ENCODE measurements around the gene SLC17A3.
A peak's percentile ranks its signal among the peaks of the same experiment; 100 is the strongest.

SLC17A3 gene

GRCh38 chr6:25893778-25894177 lies 19.7 kb upstream of the SLC17A3 start:
- DNase-seq (ENCODE audit: insufficient read length, low spot score) (no peak), FAIRE-seq (no peak)
- TF ChIP-seq SPI1 (IDR thresholded peaks at IDR 0.05; ENCODE audit: low read depth, low read length) = no peak
- TF ChIP-seq POU2F2 (IDR thresholded peaks at IDR 0.05; ENCODE audit: low read depth, low read length) = no peak
- no peak for TF ChIP-seq PAX5 (IDR thresholded peaks at IDR 0.05; ENCODE audit: insufficient read depth, low read length, severe bottlenecking)
- no peak for TF ChIP-seq POLR2A (IDR thresholded peaks at IDR 0.05; ENCODE audit: low read depth, low read length)
- no peak for TF ChIP-seq TAF1 (IDR thresholded peaks at IDR 0.05; ENCODE audit: low read depth, low read length)
- TF ChIP-seq POLR2AphosphoS5 (IDR thresholded peaks at IDR 0.05; ENCODE audit: low read depth, low read length) = no peak

GRCh38 chr6:25892877-25893276 lies 18.8 kb upstream of the SLC17A3 start:
- FAIRE-seq (no peak), DNase-seq (ENCODE audit: insufficient read length, low spot score) (no peak)
- TF ChIP-seq SPI1 (IDR thresholded peaks at IDR 0.05; ENCODE audit: low read depth, low read length) (no peak), POU2F2 (IDR thresholded peaks at IDR 0.05; ENCODE audit: low read depth, low read length) (no peak), TAF1 (IDR thresholded peaks at IDR 0.05; ENCODE audit: low read depth, low read length) (no peak), POLR2A (IDR thresholded peaks at IDR 0.05; ENCODE audit: low read depth, low read length) (no peak), PAX5 (IDR thresholded peaks at IDR 0.05; ENCODE audit: insufficient read depth, low read length, severe bottlenecking) (no peak), POLR2AphosphoS5 (IDR thresholded peaks at IDR 0.05; ENCODE audit: low read depth, low read length) (no peak)

GRCh38 chr6:25889877-25890853 lies 16.1 kb upstream of the SLC17A3 start:
- FAIRE-seq = no peak
- DNase-seq (ENCODE audit: insufficient read length, low spot score) = no peak
- no peak for TF ChIP-seq POU2F2 (IDR thresholded peaks at IDR 0.05; ENCODE audit: low read depth, low read length)

GRCh38 chr6:25888626-25889025 lies 14.6 kb upstream of the SLC17A3 start:
- TF ChIP-seq SPI1 (IDR thresholded peaks at IDR 0.05; ENCODE audit: low read depth, low read length) = no peak
- no peak for TF ChIP-seq POU2F2 (IDR thresholded peaks at IDR 0.05; ENCODE audit: low read depth, low read length)
- TF ChIP-seq PAX5 (IDR thresholded peaks at IDR 0.05; ENCODE audit: insufficient read depth, low read length, severe bottlenecking) = no peak
- no peak for TF ChIP-seq POLR2A (IDR thresholded peaks at IDR 0.05; ENCODE audit: low read depth, low read length)
- no peak for TF ChIP-seq POLR2AphosphoS5 (IDR thresholded peaks at IDR 0.05; ENCODE audit: low read depth, low read length)
- no peak for TF ChIP-seq TAF1 (IDR thresholded peaks at IDR 0.05; ENCODE audit: low read depth, low read length)
- FAIRE-seq (no peak), DNase-seq (ENCODE audit: insufficient read length, low spot score) (no peak)

GRCh38 chr6:25886066-25886465 lies 12.0 kb upstream of the SLC17A3 start:
- FAIRE-seq (no peak), DNase-seq (ENCODE audit: insufficient read length, low spot score) (no peak)
- TF ChIP-seq POLR2A (IDR thresholded peaks at IDR 0.05; ENCODE audit: low read depth, low read length) = no peak
- no peak for TF ChIP-seq POU2F2 (IDR thresholded peaks at IDR 0.05; ENCODE audit: low read depth, low read length)
- no peak for TF ChIP-seq POLR2AphosphoS5 (IDR thresholded peaks at IDR 0.05; ENCODE audit: low read depth, low read length)
- TF ChIP-seq SPI1 (IDR thresholded peaks at IDR 0.05; ENCODE audit: low read depth, low read length) = no peak
- TF ChIP-seq PAX5 (IDR thresholded peaks at IDR 0.05; ENCODE audit: insufficient read depth, low read length, severe bottlenecking) = no peak
- no peak for TF ChIP-seq TAF1 (IDR thresholded peaks at IDR 0.05; ENCODE audit: low read depth, low read length)

GRCh38 chr6:25883991-25884390 lies 9.9 kb upstream of the SLC17A3 start:
- DNase-seq (ENCODE audit: insufficient read length, low spot score) (no peak), FAIRE-seq (no peak)
- TF ChIP-seq POLR2A (IDR thresholded peaks at IDR 0.05; ENCODE audit: low read depth, low read length) (no peak), POU2F2 (IDR thresholded peaks at IDR 0.05; ENCODE audit: low read depth, low read length) (no peak), PAX5 (IDR thresholded peaks at IDR 0.05; ENCODE audit: insufficient read depth, low read length, severe bottlenecking) (no peak), SPI1 (IDR thresholded peaks at IDR 0.05; ENCODE audit: low read depth, low read length) (no peak), TAF1 (IDR thresholded peaks at IDR 0.05; ENCODE audit: low read depth, low read length) (no peak), POLR2AphosphoS5 (IDR thresholded peaks at IDR 0.05; ENCODE audit: low read depth, low read length) (no peak)

GRCh38 chr6:25883536-25883935 lies 9.5 kb upstream of the SLC17A3 start:
- no peak for FAIRE-seq
- TF ChIP-seq POU2F2 (IDR thresholded peaks at IDR 0.05; ENCODE audit: low read depth, low read length) = no peak
- no peak for TF ChIP-seq POLR2A (IDR thresholded peaks at IDR 0.05; ENCODE audit: low read depth, low read length)
- TF ChIP-seq TAF1 (IDR thresholded peaks at IDR 0.05; ENCODE audit: low read depth, low read length) = no peak
- no peak for TF ChIP-seq POLR2AphosphoS5 (IDR thresholded peaks at IDR 0.05; ENCODE audit: low read depth, low read length)
- TF ChIP-seq SPI1 (IDR thresholded peaks at IDR 0.05; ENCODE audit: low read depth, low read length) = no peak
- no peak for TF ChIP-seq PAX5 (IDR thresholded peaks at IDR 0.05; ENCODE audit: insufficient read depth, low read length, severe bottlenecking)
- no peak for DNase-seq (ENCODE audit: insufficient read length, low spot score)

GRCh38 chr6:25882051-25882496 lies 8.0 kb upstream of the SLC17A3 start:
- FAIRE-seq (peak; percentile 69), DNase-seq (ENCODE audit: insufficient read length, low spot score) (no peak)
- TF ChIP-seq PAX5 (IDR thresholded peaks at IDR 0.05; ENCODE audit: insufficient read depth, low read length, severe bottlenecking) (no peak), POU2F2 (IDR thresholded peaks at IDR 0.05; ENCODE audit: low read depth, low read length) (no peak), TAF1 (IDR thresholded peaks at IDR 0.05; ENCODE audit: low read depth, low read length) (no peak), SPI1 (IDR thresholded peaks at IDR 0.05; ENCODE audit: low read depth, low read length) (no peak), POLR2AphosphoS5 (IDR thresholded peaks at IDR 0.05; ENCODE audit: low read depth, low read length) (no peak), POLR2A (IDR thresholded peaks at IDR 0.05; ENCODE audit: low read depth, low read length) (no peak)

GRCh38 chr6:25880601-25881000 lies 6.6 kb upstream of the SLC17A3 start:
- TF ChIP-seq PAX5 (IDR thresholded peaks at IDR 0.05; ENCODE audit: insufficient read depth, low read length, severe bottlenecking) = no peak
- no peak for TF ChIP-seq TAF1 (IDR thresholded peaks at IDR 0.05; ENCODE audit: low read depth, low read length)
- no peak for TF ChIP-seq SPI1 (IDR thresholded peaks at IDR 0.05; ENCODE audit: low read depth, low read length)
- TF ChIP-seq POU2F2 (IDR thresholded peaks at IDR 0.05; ENCODE audit: low read depth, low read length) = no peak
- no peak for TF ChIP-seq POLR2A (IDR thresholded peaks at IDR 0.05; ENCODE audit: low read depth, low read length)
- no peak for TF ChIP-seq POLR2AphosphoS5 (IDR thresholded peaks at IDR 0.05; ENCODE audit: low read depth, low read length)

More at GRCh38 chr6:25880601-25881000, 6.6 kb upstream of the SLC17A3 start:
- DNase-seq (ENCODE audit: insufficient read length, low spot score) (no peak), FAIRE-seq (no peak)

All from GM12891 (cell line).